Activated T-cell treated with anti-CD3 and anti-CD28 coated beads, Interleukin-2, amount 50 U/mL, for 24 hours (primary cell): ENCODE data around the gene VPS26A.

Experiments used
- DNase-seq: peaks from one replicate; pipeline ENCODE4 v3.0.0-alpha.2; 2020
- H3K27ac Mint-ChIP-seq: 2 replicates; pipeline ENCODE4 v1.8.0; 2020; ENCODE audit warnings: mild to moderate bottlenecking, mixed read lengths
- H3K27me3 Mint-ChIP-seq: 2 replicates; pipeline ENCODE4 v1.8.0; 2020; ENCODE audit warnings: mixed read lengths
- H3K36me3 Mint-ChIP-seq: 2 replicates; pipeline ENCODE4 v1.8.0; 2020; ENCODE audit warnings: low read depth, mixed read lengths
- H3K4me1 Mint-ChIP-seq: 2 replicates; pipeline ENCODE4 v1.8.0; 2020; ENCODE audit warnings: low read depth, mixed read lengths
- H3K4me3 Mint-ChIP-seq: 2 replicates; pipeline ENCODE4 v1.8.0; 2020; ENCODE audit warnings: mild to moderate bottlenecking, moderate library complexity, mixed read lengths
- H3K9me3 Mint-ChIP-seq: 2 replicates; pipeline ENCODE4 v1.8.0; 2020; ENCODE audit warnings: mixed read lengths

Gene VPS26A

GRCh38 chr10:69092959-69093850 is 30.8 kb upstream of the VPS26A start:
- Mint-ChIP-seq H3K9me3 (no peaks in the 10 kb centered on the region), H3K36me3 (peaks cover 86% of the 10 kb centered on the region), H3K4me3 (peak overlapping the region; percentile 68), H3K4me1 (peaks cover 70% of the 10 kb centered on the region), H3K27me3 (no peaks in the 10 kb centered on the region), H3K27ac (peak overlapping the region; percentile 92)
- peak; percentile 65 for DNase-seq

DNA sequence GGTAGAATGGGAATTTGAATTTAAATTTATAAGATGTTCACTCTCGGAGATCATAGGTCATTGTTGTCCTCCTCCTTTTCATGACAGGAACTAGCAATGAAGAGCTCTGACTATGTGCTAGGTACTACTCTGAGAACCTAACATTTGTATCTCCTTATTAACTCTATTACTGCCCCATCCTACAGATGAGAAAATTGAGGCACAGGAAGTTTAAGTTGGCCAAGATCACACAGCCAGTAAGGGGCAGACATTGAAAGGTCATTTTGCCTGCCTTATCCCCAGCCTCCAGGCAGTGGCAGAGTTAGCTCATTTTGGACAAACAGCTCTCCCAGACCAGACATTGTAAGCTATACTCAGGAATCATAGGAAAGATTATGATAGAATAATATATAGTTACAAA is 30.0 kb upstream of the VPS26A start:
- DNase-seq = no peak
- Mint-ChIP-seq H3K4me1 (peaks cover 67% of the 10 kb centered on the region), H3K27ac (peak overlapping the region; percentile 55), H3K4me3 (peak overlapping the region; percentile 10), H3K27me3 (no peaks in the 10 kb centered on the region), H3K9me3 (no peaks in the 10 kb centered on the region), H3K36me3 (peaks cover 84% of the 10 kb centered on the region)

DNA sequence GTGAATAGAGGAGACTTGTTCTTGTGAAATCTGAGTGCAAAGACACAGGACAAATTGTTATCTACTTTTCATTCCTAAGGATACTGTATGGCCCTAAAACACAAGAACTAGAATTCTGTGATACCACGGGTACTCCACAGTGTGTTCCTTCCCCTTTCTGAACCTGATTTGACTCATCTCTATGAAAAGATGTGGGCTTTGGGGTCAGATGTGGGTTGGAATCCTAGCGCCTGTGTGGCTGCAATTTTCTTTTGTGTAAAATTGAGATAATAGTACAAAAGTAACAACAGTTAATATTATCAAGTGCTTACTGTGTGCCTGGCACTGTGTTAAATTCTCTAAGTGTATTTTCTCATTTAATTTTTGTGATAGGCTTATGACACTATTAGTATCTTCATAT is 27.9 kb upstream of the VPS26A start:
- Mint-ChIP-seq H3K27me3 (no peaks in the 10 kb centered on the region), H3K9me3 (no peaks in the 10 kb centered on the region), H3K4me3 (no peak overlapping the region), H3K4me1 (peaks cover 62% of the 10 kb centered on the region), H3K27ac (peak overlapping the region; percentile 14), H3K36me3 (peaks cover 82% of the 10 kb centered on the region)
- DNase-seq = no peak

DNA sequence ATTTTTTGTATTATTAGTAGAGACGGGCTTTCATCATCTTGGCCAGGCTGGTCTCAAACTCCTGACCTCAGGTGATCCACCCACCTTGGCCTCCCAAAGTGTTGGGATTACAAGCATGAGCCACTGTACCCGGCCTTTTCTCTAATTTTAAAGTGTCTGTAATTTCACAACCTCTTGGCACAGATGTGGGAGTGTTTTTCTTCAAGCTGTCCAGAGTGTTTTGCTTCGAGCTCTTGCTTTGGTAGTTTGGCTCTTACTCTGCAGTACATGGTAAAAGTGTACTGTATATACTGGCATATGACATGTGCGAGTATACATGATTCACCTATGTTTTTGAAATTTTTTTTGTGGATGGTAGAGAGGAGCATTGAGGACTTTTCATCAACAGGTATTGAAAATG is 26.2 kb upstream of the VPS26A start:
- Mint-ChIP-seq H3K4me3 (no peak overlapping the region), H3K9me3 (no peaks in the 10 kb centered on the region), H3K36me3 (peaks cover 84% of the 10 kb centered on the region), H3K27ac (no peak overlapping the region), H3K27me3 (no peaks in the 10 kb centered on the region), H3K4me1 (peaks cover 62% of the 10 kb centered on the region)
- no peak for DNase-seq

DNA sequence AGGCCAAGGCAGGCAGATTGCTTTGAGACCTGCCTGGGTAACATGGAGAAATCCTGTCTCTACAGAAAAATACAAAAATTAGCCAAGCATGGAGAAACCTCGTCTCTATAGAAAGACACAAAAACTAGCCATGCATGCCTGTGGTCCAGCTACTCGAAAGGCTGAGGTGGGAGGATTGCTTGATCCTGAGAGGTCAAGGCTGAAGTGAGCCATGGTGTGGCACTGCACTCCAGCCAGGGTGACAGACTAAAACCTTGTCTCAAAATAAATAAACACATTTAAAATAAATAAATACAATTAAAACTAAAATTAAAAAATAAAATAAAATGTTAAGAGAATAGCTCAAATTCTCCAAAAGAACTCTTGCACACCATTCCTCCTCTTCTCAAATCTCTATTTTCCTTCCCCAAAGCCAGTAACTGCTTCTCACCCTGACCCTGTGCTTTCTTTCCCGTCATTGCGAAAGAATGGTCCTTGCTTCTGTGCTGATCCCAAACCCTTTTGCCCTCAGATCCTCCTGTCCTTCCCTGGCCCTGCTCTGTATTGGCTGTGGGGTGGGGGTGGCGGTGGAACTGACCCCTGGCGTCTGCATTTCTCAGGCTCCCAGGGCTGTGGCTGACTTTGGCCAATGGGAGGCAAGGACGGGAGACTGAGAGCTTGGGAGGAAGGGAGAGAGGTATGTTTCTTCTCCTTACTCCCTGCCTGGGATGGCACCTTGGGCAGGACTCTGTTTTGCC is 23.7 kb upstream of the VPS26A start:
- H3K4me3 Mint-ChIP-seq = no peak overlapping the region
- peaks cover 53% of the 10 kb centered on the region for H3K4me1 Mint-ChIP-seq

GRCh38 chr10:69101451-69102095 is 22.4 kb upstream of the VPS26A start:
- H3K36me3 Mint-ChIP-seq = peaks cover 83% of the 10 kb centered on the region
- DNase-seq = no peak
- H3K27ac Mint-ChIP-seq = peak overlapping the region; percentile 87
- H3K9me3 Mint-ChIP-seq = no peaks in the 10 kb centered on the region
- no peaks in the 10 kb centered on the region for H3K27me3 Mint-ChIP-seq
- H3K4me3 Mint-ChIP-seq = peak overlapping the region; percentile 21
- peaks cover 41% of the 10 kb centered on the region for H3K4me1 Mint-ChIP-seq

More for the DNA sequence above, 23.7 kb upstream of the VPS26A start:
- DNase-seq = no peak
- no peaks in the 10 kb centered on the region for H3K9me3 Mint-ChIP-seq
- H3K36me3 Mint-ChIP-seq = peaks cover 87% of the 10 kb centered on the region
- H3K27me3 Mint-ChIP-seq = no peaks in the 10 kb centered on the region
- peak overlapping the region; percentile 42 for H3K27ac Mint-ChIP-seq

- peaks cover 83% of the 10 kb centered on the region for H3K36me3 Mint-ChIP-seq
- no peaks in the 10 kb centered on the region for H3K27me3 Mint-ChIP-seq
- no peak for DNase-seq
- peaks cover 41% of the 10 kb centered on the region for H3K4me1 Mint-ChIP-seq
- H3K9me3 Mint-ChIP-seq = no peaks in the 10 kb centered on the region
- no peak overlapping the region for H3K4me3 Mint-ChIP-seq
- H3K27ac Mint-ChIP-seq = peak overlapping the region; percentile 87
Measured at GRCh38 chr10:69102440-69102839, 21.5 kb upstream of the VPS26A start.

- Mint-ChIP-seq H3K4me1 (peaks cover 34% of the 10 kb centered on the region), H3K27me3 (no peaks in the 10 kb centered on the region), H3K27ac (no peak overlapping the region), H3K36me3 (peaks cover 73% of the 10 kb centered on the region), H3K4me3 (no peak overlapping the region), H3K9me3 (no peaks in the 10 kb centered on the region)
- no peak for DNase-seq
Measured at GRCh38 chr10:69103784-69104183, 20.2 kb upstream of the VPS26A start.

DNA sequence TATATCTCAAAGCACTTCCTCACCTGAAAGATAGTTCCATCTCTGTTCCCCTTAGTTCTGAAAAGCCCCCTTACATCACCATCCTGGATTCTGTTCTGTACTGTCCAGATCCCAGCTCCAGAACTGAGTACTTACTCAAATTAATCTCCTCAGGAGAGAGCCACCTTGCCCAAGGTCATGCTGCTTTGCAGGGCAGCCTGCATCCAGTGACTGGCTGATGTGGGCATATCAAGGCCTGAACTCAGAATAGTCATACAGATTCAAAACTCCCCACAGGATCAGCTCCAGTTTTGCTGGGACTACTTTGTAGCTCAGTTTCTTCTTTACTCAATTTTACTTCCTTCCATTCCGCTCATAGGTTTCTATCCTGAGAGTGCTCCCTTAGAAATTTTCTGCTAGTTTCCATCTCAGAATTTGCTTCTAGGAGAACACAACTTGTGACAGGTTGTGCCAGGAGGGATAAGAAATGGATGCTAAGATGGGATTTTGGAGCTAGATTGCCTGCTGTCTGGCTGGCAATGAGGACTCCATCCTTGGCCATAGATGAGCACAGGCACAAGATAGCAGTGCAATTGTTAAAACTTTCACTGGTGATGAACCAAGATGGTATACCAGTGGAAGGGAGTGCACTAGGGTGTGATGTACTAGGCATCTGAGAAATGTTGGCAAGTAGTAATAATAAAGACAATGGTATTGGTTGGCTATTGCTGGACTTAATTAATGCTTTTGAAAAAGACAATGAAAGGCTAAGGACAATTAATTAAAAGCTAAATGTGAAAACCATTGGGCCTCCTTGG is 18.8 kb upstream of the VPS26A start:
- H3K27ac Mint-ChIP-seq = peak overlapping the region; percentile 82
- H3K4me3 Mint-ChIP-seq = no peak overlapping the region
- no peaks in the 10 kb centered on the region for H3K9me3 Mint-ChIP-seq
- H3K27me3 Mint-ChIP-seq = no peaks in the 10 kb centered on the region
- peaks cover 30% of the 10 kb centered on the region for H3K4me1 Mint-ChIP-seq
- DNase-seq = no peak
- peaks cover 60% of the 10 kb centered on the region for H3K36me3 Mint-ChIP-seq

DNA sequence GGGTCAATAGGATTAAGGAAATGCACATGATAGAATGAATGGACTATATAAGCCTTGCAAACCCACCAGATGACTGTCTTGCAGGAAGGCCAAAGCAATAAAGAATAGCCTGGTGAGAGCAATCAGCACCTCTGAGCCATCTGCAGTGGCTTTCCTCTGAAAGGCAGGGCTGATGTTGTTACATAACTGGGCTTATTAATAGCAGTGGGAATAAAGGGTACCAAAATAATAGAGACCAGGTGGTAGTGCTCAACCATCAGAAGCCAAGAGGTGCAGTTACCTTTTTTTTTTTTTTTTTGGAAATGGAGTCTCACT is 16.8 kb upstream of the VPS26A start:
- H3K4me3 Mint-ChIP-seq = no peak overlapping the region
- H3K4me1 Mint-ChIP-seq = peaks cover 13% of the 10 kb centered on the region
- DNase-seq = no peak
- H3K9me3 Mint-ChIP-seq = no peaks in the 10 kb centered on the region
- H3K27ac Mint-ChIP-seq = peak overlapping the region; percentile 61
- peaks cover 42% of the 10 kb centered on the region for H3K36me3 Mint-ChIP-seq
- H3K27me3 Mint-ChIP-seq = no peaks in the 10 kb centered on the region

DNA sequence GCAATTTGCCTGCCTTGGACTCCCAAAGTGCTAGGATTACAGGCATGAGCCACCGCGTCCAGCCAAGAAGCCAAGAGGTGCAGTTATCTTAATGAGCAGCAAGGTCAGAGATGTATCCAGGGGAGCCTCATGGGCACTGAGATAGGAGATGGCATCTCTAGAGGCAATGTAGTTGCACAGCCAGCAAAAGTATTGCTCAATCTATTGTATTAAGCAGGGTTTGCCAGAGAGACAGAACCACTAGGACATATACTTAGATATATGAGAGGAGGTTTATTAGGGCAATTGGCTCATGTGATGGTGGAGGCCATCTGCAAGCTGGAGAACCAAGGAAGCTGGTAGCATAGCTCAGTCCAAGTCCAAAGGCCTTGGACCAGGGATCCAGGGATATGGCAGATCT is 16.3 kb upstream of the VPS26A start:
- Mint-ChIP-seq H3K4me1 (peaks cover 8% of the 10 kb centered on the region), H3K4me3 (no peak overlapping the region), H3K9me3 (no peaks in the 10 kb centered on the region), H3K36me3 (peaks cover 36% of the 10 kb centered on the region), H3K27ac (no peak overlapping the region), H3K27me3 (no peaks in the 10 kb centered on the region)
- no peak for DNase-seq

DNA sequence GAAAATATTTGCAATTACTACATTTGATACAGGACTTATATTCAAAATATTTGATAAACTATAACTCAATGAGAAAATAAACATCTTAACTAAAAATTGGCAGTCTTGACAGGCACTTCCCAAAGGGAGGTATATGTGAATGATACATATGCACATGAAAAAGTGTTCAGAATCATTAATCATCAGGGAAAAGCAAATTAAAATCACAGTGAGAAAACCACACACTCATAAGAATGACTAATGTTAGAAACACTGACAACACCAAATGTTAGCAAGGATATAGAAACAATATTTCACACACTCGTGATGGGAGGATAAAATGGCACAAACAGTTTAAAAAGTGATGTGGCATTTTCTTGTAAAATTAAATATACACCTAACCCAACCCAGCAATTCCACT is 4.1 kb upstream of the VPS26A start:
- H3K36me3 Mint-ChIP-seq = peaks cover 5% of the 10 kb centered on the region
- no peak for DNase-seq
- no peak overlapping the region for H3K4me3 Mint-ChIP-seq
- H3K4me1 Mint-ChIP-seq = peaks cover 18% of the 10 kb centered on the region
- no peaks in the 10 kb centered on the region for H3K27me3 Mint-ChIP-seq
- H3K27ac Mint-ChIP-seq = no peak overlapping the region
- H3K9me3 Mint-ChIP-seq = no peaks in the 10 kb centered on the region

DNA sequence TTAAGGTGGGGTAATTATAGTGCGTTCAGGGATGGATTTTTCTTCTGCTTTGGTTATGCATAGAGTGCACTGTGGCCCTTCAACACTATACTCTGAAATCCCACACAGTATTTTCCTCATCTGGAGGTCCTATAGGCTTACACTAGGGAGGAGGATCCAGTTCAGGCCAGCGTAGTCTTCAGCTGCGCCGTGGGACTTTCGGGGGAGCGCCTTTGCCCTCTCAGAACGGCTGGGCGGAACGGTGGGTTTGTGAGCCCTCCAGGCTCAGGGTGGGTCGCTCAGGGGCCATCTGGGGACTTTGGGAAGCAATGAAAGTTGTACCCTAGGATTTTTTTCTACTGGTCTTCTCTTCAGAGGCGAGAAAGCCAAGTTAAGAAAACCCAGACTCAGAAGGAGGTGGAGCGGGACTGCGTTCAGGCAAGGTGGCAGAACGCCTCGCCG is 652 bp upstream of the VPS26A start:
- Mint-ChIP-seq H3K4me1 (peaks cover 35% of the 10 kb centered on the region), H3K4me3 (peak overlapping the region; percentile 88), H3K9me3 (no peaks in the 10 kb centered on the region), H3K36me3 (peaks cover 6% of the 10 kb centered on the region), H3K27me3 (no peaks in the 10 kb centered on the region), H3K27ac (peak overlapping the region; percentile 97)
- no peak for DNase-seq
